Fibroblast of mammary gland (primary cell): ENCODE measurements around the gene WNT2B.

Source experiments
- DNase-seq: peaks from one replicate; pipeline ENCODE4 v3.0.0-alpha.2; 2010; ENCODE audit warnings: low read depth
- H3K4me3 ChIP-seq: 2 replicates; pipeline ENCODE4 v1.5.1; 2011; ENCODE audit warnings: low read depth, mild to moderate bottlenecking, low read length, moderate library complexity; ENCODE audit not compliant: control insufficient read depth
- TF ChIP-seq, protein P1 (sequence below): conservative IDR thresholded peaks from 2 replicates; pipeline ENCODE4 v1.5.1; 2011; ENCODE audit warnings: low read depth, low read length, inconsistent platforms; ENCODE audit not compliant: control insufficient read depth, insufficient read depth

The WNT2B gene

DNA sequence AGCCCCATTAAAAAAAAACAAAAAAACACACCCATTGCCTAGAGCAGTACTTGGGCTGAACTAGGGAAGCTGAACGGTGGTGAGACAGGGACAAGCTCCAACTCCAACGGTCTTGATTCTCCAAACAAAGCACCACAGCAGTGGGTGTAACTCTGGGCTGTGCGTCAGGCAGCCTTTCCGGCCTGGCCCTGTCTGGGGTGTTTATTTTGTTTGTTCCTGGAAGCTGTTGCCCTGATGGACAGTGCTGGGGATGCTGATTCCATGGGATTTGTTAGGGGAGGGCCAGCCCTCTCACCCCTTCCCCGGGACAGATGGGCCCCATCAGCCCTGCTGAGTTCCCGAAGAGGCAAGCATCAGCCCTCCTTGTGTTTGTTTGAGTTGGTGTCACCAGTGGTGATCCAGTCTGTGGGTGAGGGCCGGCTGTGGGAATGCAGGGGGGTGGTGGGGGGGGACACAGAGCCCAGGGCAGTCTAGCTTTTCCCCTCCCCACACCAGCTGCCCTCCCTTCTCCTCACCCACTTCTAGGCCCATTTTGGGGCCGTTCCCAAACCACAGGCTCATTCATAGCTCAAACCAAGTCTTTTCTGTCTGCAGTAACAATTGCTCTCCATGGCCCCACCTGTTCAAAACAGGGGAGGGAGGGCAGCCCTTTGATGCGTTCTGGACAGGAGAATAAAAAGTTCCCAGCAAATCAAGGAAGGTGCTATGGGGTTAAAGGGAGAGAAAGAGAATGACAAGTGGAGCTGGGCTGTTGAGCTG lies 4.5 kb downstream of the WNT2B start:
- no peak overlapping the region for H3K4me3 ChIP-seq
- TF ChIP-seq, protein P1, sequence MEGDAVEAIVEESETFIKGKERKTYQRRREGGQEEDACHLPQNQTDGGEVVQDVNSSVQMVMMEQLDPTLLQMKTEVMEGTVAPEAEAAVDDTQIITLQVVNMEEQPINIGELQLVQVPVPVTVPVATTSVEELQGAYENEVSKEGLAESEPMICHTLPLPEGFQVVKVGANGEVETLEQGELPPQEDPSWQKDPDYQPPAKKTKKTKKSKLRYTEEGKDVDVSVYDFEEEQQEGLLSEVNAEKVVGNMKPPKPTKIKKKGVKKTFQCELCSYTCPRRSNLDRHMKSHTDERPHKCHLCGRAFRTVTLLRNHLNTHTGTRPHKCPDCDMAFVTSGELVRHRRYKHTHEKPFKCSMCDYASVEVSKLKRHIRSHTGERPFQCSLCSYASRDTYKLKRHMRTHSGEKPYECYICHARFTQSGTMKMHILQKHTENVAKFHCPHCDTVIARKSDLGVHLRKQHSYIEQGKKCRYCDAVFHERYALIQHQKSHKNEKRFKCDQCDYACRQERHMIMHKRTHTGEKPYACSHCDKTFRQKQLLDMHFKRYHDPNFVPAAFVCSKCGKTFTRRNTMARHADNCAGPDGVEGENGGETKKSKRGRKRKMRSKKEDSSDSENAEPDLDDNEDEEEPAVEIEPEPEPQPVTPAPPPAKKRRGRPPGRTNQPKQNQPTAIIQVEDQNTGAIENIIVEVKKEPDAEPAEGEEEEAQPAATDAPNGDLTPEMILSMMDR = no peak
- DNase-seq = peak; percentile 68

DNA sequence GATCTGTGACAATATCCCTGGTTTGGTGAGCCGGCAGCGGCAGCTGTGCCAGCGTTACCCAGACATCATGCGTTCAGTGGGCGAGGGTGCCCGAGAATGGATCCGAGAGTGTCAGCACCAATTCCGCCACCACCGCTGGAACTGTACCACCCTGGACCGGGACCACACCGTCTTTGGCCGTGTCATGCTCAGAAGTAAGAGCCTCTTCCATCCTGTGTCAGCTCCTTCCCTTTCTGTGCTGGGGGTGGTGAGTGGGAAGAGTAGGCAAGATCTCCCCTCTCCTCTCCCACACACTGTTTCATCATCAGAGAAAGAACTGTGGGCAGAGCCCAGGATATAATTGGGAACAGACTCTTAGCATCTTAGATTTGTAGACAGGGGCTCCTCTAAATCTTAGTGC lies 6.1 kb downstream of the WNT2B start:
- H3K4me3 ChIP-seq = no peak overlapping the region
- TF ChIP-seq, protein P1 = no peak
- DNase-seq = peak; percentile 51

DNA sequence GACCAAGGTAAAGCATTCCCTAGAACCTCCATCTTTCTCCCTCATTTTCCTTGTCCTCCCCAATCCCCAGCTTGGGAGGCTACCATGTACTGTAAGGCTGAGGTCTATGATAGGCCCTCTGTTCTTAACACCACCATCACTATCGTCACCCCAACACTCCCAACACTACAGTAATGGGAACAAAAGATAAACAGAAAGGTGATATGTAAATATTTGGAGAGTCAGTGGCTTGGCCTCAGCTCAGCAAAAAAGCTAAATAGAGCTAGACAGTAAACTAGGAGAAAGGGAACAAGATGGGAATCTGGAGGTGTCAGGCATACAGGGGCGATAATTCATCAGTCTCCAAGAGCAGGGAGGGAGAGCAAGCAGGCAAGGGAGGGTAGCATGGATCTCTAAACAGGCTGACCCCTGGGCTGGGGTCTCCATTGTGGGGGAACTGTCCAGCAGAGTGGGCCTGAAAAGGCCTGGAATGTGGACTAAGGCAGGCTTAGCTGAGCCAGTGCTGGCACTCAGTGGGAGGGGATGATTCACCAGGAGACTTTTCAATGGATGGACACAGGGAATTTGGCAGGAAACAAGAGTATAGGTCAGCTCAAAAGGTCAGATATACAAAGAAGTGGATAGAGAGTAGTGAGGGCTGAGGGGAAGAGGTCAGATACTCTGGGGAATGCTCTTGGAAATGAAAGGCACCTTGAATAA lies 6.7 kb downstream of the WNT2B start:
- peak; percentile 92 for DNase-seq
- TF ChIP-seq, protein P1 = no peak
- H3K4me3 ChIP-seq = no peak overlapping the region

DNA sequence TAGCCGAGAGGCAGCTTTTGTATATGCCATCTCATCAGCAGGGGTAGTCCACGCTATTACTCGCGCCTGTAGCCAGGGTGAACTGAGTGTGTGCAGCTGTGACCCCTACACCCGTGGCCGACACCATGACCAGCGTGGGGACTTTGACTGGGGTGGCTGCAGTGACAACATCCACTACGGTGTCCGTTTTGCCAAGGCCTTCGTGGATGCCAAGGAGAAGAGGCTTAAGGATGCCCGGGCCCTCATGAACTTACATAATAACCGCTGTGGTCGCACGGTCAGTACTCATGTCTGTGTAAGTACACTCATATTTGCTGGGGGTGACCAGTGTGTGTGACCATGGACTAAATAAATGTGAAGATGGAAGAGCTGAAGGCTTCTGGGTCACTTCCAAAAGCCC lies 7.4 kb downstream of the WNT2B start:
- DNase-seq = no peak
- TF ChIP-seq, protein P1 = no peak
- no peak overlapping the region for H3K4me3 ChIP-seq

DNA sequence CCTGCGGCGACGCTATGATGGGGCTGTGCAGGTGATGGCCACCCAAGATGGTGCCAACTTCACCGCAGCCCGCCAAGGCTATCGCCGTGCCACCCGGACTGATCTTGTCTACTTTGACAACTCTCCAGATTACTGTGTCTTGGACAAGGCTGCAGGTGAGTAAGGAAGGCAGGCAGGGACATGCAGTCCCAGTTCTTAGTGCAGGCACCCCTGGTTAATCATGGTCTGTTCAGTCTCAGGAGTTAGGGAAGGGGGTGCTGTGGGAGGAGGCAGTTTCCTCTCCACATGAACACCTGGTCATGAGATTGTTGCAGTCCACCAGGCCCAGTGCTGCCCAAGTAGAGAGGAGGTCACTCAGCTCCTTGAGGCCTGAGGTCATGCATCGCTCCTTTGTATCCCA lies 8.5 kb downstream of the WNT2B start:
- no peak for DNase-seq
- H3K4me3 ChIP-seq = no peak overlapping the region
- TF ChIP-seq, protein P1 = no peak

DNA sequence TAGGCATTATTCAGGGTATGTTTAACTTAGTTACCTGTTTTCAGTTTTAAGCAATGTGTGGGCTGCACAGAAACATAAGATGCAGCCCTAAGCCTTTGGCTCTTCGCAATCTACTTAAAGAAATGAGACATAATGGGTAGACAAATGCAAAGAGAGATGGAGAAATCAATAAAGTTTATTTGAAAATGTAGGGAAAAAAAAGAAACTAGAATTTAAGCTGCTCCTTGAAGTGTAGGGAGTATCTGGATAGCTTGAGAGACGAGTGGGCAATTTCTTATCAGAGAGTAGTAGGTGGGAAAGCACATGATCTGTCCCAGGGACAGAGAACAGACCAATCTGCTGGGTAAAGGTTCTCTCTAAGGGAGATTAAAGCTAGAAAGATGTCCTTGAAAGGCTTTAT lies 8.9 kb downstream of the WNT2B start:
- DNase-seq = no peak
- TF ChIP-seq, protein P1 = no peak

More for the DNA sequence above, 8.9 kb downstream of the WNT2B start:
- H3K4me3 ChIP-seq = no peak overlapping the region
